ENCODE results near the gene CREBBP.

The CREBBP gene

DNA sequence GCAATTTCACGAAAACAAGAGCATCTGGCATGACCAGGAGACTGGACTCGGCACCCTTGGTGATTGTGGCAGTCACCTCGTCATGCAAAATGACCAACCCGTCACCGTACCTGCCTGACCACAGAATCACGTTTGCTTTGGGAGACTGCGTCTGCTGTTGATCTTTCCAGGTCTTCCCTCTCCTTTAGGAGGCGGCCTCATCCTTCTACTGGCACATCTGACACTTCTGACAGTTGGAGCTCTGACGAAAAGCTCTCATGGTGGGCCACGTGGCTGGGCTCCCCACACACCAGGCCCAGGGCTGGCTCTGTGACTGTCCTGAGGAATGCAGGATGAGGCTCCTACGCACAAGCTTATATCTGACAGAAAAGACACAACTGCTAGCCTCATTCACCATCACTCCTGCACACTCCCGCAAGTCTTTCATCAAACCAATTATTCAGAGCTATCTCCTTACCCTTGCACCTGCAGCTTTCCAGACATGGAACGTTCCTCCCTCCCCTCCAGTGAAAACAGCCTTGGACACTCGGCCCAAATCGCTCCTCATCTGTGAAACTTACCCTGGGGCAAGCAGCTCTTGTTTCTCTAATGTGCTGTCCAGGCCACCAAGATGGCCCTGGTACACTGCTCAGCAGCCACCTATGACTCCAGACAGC is 166.8 kb downstream of the CREBBP start:
- no peak for DNase-seq (ENCODE audit: low spot score)

- no peak for DNase-seq (ENCODE audit: low spot score)
Measured at GRCh38 chr16:3712861-3713372, 167.6 kb downstream of the CREBBP start.

GRCh38 chr16:3706253-3707012 is 174.1 kb downstream of the CREBBP start:
- no peak for DNase-seq (ENCODE audit: low spot score)

GRCh38 chr16:3702082-3702481 is 178.4 kb downstream of the CREBBP start:
- DNase-seq (ENCODE audit: low spot score): no peak

GRCh38 chr16:3701531-3701930 is 179.0 kb downstream of the CREBBP start:
- DNase-seq (ENCODE audit: low spot score): no peak

- DNase-seq (ENCODE audit: low spot score): no peak
Measured at GRCh38 chr16:3698941-3699340, 181.6 kb downstream of the CREBBP start.

DNA sequence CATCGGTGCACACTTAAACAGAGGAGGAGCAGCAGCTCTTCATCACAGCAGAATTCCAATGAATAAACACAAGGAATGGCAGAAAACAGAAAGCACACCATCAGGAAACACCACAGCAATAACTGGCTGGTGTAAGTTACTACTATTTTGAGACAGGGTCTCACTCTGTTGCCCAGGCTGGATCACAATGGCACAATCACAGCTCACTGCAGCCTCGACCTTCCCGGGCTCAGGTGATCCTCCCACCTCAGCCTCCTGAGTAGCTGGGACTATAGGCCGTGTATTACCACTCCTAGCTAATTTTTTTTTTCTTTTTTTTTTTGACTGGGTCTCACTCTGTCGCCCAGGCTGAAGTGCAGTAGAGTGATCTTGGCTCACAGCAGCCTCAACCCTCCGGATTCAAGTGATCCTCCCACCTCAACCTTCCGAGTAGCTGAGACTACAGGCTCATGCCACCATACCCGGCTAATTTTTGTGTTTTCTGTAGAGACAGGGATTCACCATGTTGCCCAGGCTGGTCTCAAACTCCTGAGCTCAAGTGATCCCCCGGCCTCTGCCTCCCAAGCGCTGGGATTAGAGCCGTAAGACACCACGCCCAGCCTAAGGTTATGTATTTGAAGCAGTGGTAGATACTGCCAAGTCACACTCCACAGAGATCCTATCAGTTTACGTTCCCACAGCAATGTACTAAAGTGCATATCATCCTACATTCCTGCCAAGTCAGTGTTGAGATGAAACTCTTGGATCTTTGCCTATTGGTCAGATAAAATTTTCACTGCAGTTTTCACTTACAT is 183.9 kb downstream of the CREBBP start:
- DNase-seq (ENCODE audit: low spot score): no peak

- no peak for DNase-seq (ENCODE audit: low spot score)
Measured at GRCh38 chr16:3695610-3696369, 184.7 kb downstream of the CREBBP start.

DNA sequence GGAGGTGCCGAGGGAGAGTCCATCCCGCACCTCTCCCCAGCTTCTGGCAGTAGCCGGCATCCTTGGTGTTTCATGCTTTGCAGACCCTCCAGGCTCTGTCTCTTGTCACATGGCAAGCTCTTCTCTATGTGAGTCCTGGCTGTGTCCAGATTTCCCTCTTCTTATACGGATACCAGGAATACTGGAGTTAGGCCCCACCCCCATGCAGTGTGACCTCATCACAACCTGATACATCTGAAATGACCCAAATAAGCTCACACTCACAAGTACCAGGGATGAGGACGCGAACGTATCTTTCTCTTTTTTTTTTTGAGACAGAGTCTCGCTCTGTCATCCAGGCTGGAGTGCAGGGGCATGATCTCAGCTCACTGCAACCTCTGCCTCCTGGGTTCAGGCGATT is 186.5 kb downstream of the CREBBP start:
- DNase-seq (ENCODE audit: low spot score): no peak

- DNase-seq (ENCODE audit: low spot score): no peak
Measured at GRCh38 chr16:3691761-3692160, 188.8 kb downstream of the CREBBP start.

GRCh38 chr16:3690980-3691720 is 189.4 kb downstream of the CREBBP start:
- DNase-seq (ENCODE audit: low spot score): no peak

DNA sequence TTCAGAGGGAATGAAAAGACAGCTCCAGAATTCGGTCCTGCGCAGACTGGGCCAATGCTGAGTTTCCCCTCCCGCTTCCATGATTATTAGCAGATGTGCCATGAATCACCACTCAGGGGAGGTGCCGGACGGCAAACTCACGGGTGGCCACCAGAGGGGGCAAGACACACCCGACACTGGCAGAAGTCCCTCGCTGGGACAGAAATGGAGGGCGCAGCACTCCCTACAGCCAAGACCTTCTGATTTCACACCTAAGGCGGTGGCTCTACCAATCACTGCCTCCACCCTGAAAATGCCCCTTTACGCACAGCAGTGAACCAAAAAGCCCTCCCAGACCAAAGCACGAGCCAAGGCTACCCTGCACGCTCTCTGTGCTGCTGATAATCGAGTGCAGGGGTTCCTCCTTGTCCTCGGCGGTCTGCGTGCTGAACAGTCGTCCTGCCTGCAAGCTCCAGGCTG is 190.0 kb downstream of the CREBBP start:
- DNase-seq (ENCODE audit: low spot score): peak; percentile 90

GRCh38 chr16:3689731-3690130 is 190.8 kb downstream of the CREBBP start:
- no peak for DNase-seq (ENCODE audit: low spot score)

DNA sequence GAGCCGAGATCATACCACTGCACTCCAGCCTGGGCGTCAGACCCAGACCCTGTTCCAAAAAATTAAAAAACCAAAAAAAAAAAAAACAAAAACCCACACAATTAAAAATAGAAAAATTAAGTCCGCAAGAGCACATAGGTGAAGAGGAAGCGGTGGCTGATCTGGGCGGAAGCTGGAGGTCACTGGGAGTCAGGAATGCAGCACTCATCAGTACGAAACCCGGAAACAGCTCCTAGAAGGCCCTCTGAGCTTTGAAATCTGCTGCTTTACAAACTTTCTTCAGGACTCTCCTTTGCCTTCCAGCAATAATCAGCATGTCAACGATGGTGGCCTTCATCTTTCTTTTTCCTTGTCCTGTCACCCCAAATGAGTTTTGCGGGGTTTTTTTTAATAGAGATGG is 192.7 kb downstream of the CREBBP start:
- DNase-seq (ENCODE audit: low spot score): no peak

DNA sequence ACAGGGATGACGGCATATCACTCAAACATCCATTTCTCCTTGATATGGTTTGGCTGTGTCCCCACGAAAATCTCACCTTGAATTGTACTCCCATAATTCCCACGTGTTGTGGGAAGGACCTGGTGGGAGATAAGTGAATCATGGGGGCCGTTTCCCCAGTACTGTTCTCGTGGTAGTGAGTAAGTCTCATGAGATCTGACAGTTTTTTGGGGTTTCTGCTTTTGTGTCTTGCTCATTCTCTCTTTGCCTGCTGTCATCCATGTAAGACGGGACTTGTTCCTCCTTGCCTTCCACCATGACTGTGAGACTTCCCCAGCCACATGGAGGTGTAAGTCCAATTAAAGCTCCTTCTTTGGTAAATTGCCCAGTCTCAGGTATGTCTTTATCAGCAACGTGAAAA is 193.5 kb downstream of the CREBBP start:
- no peak for DNase-seq (ENCODE audit: low spot score)

DNA sequence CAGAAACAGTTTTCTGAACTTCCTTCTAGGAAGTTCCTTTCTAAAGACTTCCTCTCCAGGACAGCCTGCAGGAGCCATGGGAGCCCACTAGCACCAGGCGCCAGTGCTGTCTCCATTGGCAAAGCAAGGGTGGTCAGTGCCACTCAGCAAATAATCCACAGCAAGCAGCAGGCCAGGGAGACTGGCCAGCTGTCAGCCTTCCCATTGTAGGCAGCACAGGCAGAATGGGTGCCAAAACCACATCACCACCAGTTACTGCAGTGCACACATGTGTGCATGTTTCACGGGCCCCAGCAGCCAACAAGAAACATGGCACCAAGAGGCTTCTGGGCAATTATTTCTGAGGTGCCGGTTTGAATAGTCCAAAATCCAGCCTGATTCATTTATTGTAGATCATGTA is 199.3 kb downstream of the CREBBP start:
- DNase-seq (ENCODE audit: low spot score): no peak

- DNase-seq (ENCODE audit: low spot score): no peak
Measured at GRCh38 chr16:3677994-3678393, 202.5 kb downstream of the CREBBP start.

- no peak for DNase-seq (ENCODE audit: low spot score)
Measured at GRCh38 chr16:3675601-3676130, 204.8 kb downstream of the CREBBP start.
